HepG2 (cell line): Measurements from ENCODE around the gene FRMD3. TPM values are rescaled to one million over a fixed set of nuclear protein-coding genes. Genes with fewer than 3 reads are reported as not detected.

ENCODE experiments used
- BCL6 ChIP-seq: IDR thresholded peaks from 2 replicates; pipeline ENCODE4 v1.6.1; 2016; ENCODE audit warnings: missing genetic modification reagents, missing compliant biosample characterization
- DNMT3B ChIP-seq: conservative IDR thresholded peaks from 2 replicates; pipeline ENCODE4 v1.6.1; 2016; ENCODE audit warnings: missing biosample characterization, control low read depth
- DR1 ChIP-seq: sonication (generic); formaldehyde crosslinking; IDR thresholded peaks from 2 replicates; pipeline ENCODE4 v1.8.0; 2021; ENCODE audit warnings: mild to moderate bottlenecking, missing genetic modification reagents, inconsistent platforms
- GPBP1L1 ChIP-seq: sonication (generic); formaldehyde crosslinking; IDR thresholded peaks from 2 replicates; pipeline ENCODE4 v1.5.0; 2020; ENCODE audit warnings: mild to moderate bottlenecking, missing genetic modification reagents
- HNRNPLL ChIP-seq: fragments of 200-400 bp; formaldehyde crosslinking; IDR thresholded peaks from 2 replicates; pipeline ENCODE4 v1.6.1; 2017; ENCODE audit warnings: mild to moderate bottlenecking, low read depth, low read length; ENCODE audit not compliant: poor library complexity, severe bottlenecking
- KLF9 ChIP-seq: IDR thresholded peaks from 2 replicates; pipeline ENCODE4 v1.6.1; 2016; ENCODE audit warnings: low read depth
- MATR3 ChIP-seq: sonication (generic); formaldehyde crosslinking; IDR thresholded peaks from 2 replicates; pipeline ENCODE4 v1.4.0; 2020; ENCODE audit warnings: missing genetic modification reagents
- MED13 ChIP-seq: sonication (generic); formaldehyde crosslinking; IDR thresholded peaks from 2 replicates; pipeline ENCODE4 v1.5.0; 2020; ENCODE audit warnings: missing genetic modification reagents
- NONO ChIP-seq, 2 experiments: fragments of 450-650 bp in 1 of 2; sonication (generic) in 1 of 2; formaldehyde crosslinking in 1 of 2; IDR thresholded peaks in 1 of 2; conservative IDR thresholded peaks in 1 of 2; 2 replicates each; pipeline versions ENCODE4 v1.6.1 to v1.8.0; 2017 to 2022; ENCODE audit warnings: mild to moderate bottlenecking in 1 of 2, missing genetic modification reagents in 1 of 2, moderate library complexity in 1 of 2
- RNF219 ChIP-seq: sonication (generic); formaldehyde crosslinking; IDR thresholded peaks from 2 replicates; pipeline ENCODE4 v1.5.0; 2020; ENCODE audit warnings: mild to moderate bottlenecking, missing genetic modification reagents
- SAFB2 ChIP-seq: sonication (generic); formaldehyde crosslinking; IDR thresholded peaks from 2 replicates; pipeline ENCODE4 v1.5.1; 2020; ENCODE audit warnings: missing genetic modification reagents, low read depth, mild to moderate bottlenecking, borderline replicate concordance
- SMARCC2 ChIP-seq: fragments of 450-650 bp; IDR thresholded peaks from 2 replicates; pipeline ENCODE4 v1.6.1; 2017; ENCODE audit warnings: antibody characterized with exemption, mild to moderate bottlenecking
- SNAPC5 ChIP-seq: sonication (generic); formaldehyde crosslinking; IDR thresholded peaks from 2 replicates; pipeline ENCODE4 v1.8.1; 2023; ENCODE audit warnings: mild to moderate bottlenecking, missing genetic modification reagents, borderline replicate concordance
- SP4 ChIP-seq: sonication (generic); formaldehyde crosslinking; IDR thresholded peaks from 2 replicates; pipeline ENCODE4 v1.8.1; 2023; ENCODE audit warnings: mild to moderate bottlenecking, missing genetic modification reagents
- ZBTB14 ChIP-seq: sonication (generic); formaldehyde crosslinking; IDR thresholded peaks from 2 replicates; pipeline ENCODE4 v1.4.0; 2020; ENCODE audit warnings: missing genetic modification reagents
- ZNF333 ChIP-seq: sonication (generic); formaldehyde crosslinking; IDR thresholded peaks from 2 replicates; pipeline ENCODE4 v1.4.0; 2020; ENCODE audit warnings: mild to moderate bottlenecking, missing genetic modification reagents, borderline replicate concordance
- ZNF441 ChIP-seq: sonication (generic); formaldehyde crosslinking; IDR thresholded peaks from 2 replicates; pipeline ENCODE4 v1.7.0; 2021; ENCODE audit warnings: missing genetic modification reagents, borderline replicate concordance
- ZNF878 ChIP-seq: sonication (generic); formaldehyde crosslinking; IDR thresholded peaks from 2 replicates; pipeline ENCODE4 v1.8.1; 2023; ENCODE audit warnings: mild to moderate bottlenecking, missing genetic modification reagents, moderate library complexity
- polyA plus RNA-seq, 8 experiments: library from polyadenylated mRNA; depleted of rRNA in 3 of 8; stranded (reverse) in 7 of 8; unstranded in 1 of 8; fragments of >200 nt; fragmentation: Illumina TruSeq in 4 of 8; extraction: Trizol in 4 of 8; gene quantifications; 2 replicates each; pipeline versions ENCODE4 v1.2.1 to v1.2.3, GENCODE V29; 2011 to 2016; ENCODE audit warnings: low read depth in 4 of 8, missing spikeins in 1 of 8, mixed read lengths in 1 of 8; ENCODE audit not compliant: insufficient read depth in 1 of 8
- total RNA-seq, 5 experiments: library from RNA; depleted of rRNA; stranded (reverse); fragments of >200 nt; fragmentation: Illumina TruSeq; extraction: Trizol; gene quantifications; 2 replicates each; pipeline ENCODE4 v1.2.3, GENCODE V29; 2016; ENCODE audit warnings: low read depth in 1 of 5
- TF ChIP-seq, protein P1 (sequence below): IDR thresholded peaks from 2 replicates; pipeline ENCODE4 v1.4.0; 2020; ENCODE audit warnings: mild to moderate bottlenecking, missing genetic modification reagents
- TF ChIP-seq, protein P2 (sequence below): sonication (generic); formaldehyde crosslinking; IDR thresholded peaks from 2 replicates; pipeline ENCODE4 v1.8.0; 2022; ENCODE audit warnings: missing genetic modification reagents, low read depth, mild to moderate bottlenecking, borderline replicate concordance

Gene FRMD3
- total and polyA plus RNA-seq, 2 of the 13 experiments (the other 11 are each of a cell fraction or from before 2014, with no cell fraction given) = 3.2 to 7.7 TPM

DNA sequence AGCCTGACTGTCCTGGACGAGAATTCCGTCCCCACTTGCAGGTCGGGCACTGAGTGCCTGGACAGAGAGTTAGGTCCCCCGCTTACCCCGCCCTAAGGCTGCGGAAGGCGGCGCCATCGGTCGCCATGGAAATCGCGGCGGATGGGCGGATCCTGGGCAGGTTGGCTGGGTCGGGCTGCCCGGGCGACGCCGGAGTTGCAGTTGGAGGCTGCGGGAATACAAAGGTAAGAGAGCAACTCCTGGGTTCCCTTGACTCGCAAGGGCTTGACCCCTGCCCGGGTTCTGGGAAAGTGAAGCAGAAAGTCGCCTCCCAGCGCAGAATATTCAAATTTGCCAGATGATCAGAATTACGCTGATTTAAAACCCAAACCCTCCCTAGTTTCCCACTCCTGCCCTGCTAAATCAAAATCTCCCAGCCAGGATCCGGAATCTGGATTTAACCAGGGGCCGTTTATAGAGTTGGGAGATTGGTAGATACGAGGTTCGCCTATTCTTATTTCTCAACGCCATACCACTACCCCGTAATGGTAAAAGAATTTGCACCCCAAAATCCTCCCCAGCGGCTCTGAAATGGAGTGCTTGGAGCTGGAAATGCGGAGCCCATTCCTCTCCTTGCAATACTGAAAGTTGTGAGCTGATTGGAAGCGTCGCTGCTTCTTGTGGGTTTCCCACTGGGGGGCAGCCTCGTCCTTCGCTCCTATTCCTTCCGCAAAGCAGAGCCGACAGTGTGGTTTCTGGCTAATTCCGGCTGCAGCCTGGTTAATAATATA lies 318.9 kb downstream of the FRMD3 start (continued):
- TF ChIP-seq, protein P1, sequence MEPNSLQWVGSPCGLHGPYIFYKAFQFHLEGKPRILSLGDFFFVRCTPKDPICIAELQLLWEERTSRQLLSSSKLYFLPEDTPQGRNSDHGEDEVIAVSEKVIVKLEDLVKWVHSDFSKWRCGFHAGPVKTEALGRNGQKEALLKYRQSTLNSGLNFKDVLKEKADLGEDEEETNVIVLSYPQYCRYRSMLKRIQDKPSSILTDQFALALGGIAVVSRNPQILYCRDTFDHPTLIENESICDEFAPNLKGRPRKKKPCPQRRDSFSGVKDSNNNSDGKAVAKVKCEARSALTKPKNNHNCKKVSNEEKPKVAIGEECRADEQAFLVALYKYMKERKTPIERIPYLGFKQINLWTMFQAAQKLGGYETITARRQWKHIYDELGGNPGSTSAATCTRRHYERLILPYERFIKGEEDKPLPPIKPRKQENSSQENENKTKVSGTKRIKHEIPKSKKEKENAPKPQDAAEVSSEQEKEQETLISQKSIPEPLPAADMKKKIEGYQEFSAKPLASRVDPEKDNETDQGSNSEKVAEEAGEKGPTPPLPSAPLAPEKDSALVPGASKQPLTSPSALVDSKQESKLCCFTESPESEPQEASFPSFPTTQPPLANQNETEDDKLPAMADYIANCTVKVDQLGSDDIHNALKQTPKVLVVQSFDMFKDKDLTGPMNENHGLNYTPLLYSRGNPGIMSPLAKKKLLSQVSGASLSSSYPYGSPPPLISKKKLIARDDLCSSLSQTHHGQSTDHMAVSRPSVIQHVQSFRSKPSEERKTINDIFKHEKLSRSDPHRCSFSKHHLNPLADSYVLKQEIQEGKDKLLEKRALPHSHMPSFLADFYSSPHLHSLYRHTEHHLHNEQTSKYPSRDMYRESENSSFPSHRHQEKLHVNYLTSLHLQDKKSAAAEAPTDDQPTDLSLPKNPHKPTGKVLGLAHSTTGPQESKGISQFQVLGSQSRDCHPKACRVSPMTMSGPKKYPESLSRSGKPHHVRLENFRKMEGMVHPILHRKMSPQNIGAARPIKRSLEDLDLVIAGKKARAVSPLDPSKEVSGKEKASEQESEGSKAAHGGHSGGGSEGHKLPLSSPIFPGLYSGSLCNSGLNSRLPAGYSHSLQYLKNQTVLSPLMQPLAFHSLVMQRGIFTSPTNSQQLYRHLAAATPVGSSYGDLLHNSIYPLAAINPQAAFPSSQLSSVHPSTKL (CRISPR knock-in tag) = peak; percentile 51; the same call in 1 of the 2 replicates
- TF ChIP-seq BCL6 (peak; percentile 47), RNF219 (CRISPR knock-in tag) (no peak), ZNF333 (no peak), SMARCC2 (no peak), SP4 (no peak), MED13 (CRISPR knock-in tag) (no peak), HNRNPLL (peak; percentile 96), SNAPC5 (CRISPR knock-in tag) (no peak), NONO (IDR thresholded peaks at IDR 0.05) (no peak), NONO (CRISPR knock-in tag; conservative IDR thresholded peaks at IDR 0.05) (peak; percentile 35; the same call in 1 of the 2 replicates), ZNF878 (CRISPR knock-in tag) (no peak), GPBP1L1 (CRISPR knock-in tag) (no peak), ZNF441 (CRISPR knock-in tag) (peak; percentile 91), SAFB2 (no peak; the same call in 1 of the 2 replicates), DNMT3B (CRISPR knock-in tag) (0 out of 2 replicates have a peak, but pooled peaks have one; percentile 31), ZBTB14 (no peak), MATR3 (no peak), DR1 (no peak), KLF9 (CRISPR knock-in tag) (no peak)
- TF ChIP-seq, protein P2, sequence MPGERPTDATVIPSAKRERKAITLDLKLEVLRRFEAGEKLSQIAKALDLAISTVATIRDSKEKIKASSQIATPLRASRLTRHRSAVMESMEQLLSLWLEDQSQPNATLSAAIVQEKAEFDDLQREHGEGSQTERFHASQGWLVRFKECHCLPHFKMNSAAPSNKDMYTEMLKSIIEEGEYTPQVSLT (CRISPR knock-in tag) = no peak
